ENCODE data around the gene MRPS23.

MRPS23 gene

DNA sequence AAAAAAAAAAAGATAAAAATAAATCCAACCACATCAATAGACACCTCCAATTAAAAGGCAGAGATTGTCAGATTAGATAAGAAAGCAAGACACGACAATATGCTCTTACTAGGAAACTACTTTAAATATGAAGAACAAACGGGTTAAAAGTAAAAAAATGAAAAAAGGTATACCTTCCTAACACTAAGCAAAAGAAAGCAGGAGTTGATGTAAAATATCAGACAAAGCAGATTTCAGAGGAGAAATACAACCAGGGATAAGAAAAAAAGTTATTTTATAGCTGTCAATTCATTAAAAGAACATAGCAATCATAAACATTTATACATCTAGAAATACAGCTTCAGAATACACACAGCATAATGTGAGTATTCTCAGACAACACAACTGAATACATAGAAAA is 55.0 kb downstream of the MRPS23 start:
- DNase-seq (ENCODE audit: low spot score), result no peak

DNA sequence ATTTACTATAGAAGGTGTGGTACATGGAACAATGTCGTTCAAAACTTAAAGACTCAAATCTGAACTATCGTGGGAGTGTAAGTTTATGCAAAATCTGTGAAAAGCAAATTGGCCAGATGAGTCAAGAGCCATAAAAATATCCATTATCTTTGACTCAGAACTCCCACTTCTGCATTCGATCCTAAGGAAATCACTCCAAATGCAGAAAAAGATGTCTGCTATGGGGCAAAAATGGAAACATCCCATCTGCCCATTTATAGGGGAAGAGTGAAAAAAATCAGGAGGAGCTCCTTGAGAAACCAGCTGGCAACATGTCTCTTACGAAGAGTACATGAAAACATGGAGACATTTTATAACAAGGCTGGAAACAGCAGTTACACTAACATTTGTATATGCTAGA is 61.1 kb downstream of the MRPS23 start:
- no peak for DNase-seq (ENCODE audit: low spot score)

DNA sequence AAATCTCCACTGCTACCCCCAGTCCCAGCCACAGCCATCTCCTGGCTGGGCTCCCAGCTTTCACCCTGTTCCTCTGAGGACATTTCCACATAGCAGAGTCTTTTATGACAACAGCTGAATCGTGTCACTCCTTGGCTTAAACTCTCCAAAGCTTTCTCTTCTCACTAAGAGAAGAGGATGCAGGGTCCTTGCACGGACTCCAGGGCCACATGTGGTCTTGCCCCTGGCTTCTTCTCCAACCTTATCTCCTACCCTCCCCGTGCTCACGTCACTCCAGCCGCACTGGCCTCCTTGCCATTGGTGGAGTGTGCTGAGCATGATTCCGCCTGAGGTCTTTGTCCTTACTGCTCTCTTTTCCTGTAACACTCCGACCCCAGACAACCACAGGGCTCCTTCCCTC is 64.8 kb downstream of the MRPS23 start:
- no peak for DNase-seq (ENCODE audit: low spot score)
